GM19397 (cell line): ENCODE results near the gene PTGFRN.
"Not testable (repeated sequence)": the region's sequence is repeated elsewhere in the genome, so short reads cannot be mapped to it uniquely, and the experiment has no call there.

Source experiments
- ATAC-seq: cut with Tn5 transposase; IDR thresholded peaks from one replicate; pipeline ENCODE4 v1.9.1; 2021; ENCODE audit warnings: mild to moderate bottlenecking, moderate library complexity; ENCODE audit not compliant: unreplicated experiment

PTGFRN gene

GRCh38 chr1:116915086-116915661, 5.5 kb downstream of the PTGFRN start:
- ATAC-seq: no peak

- ATAC-seq: no peak
Measured at GRCh38 chr1:116916002-116916401, 6.3 kb downstream of the PTGFRN start.

- ATAC-seq: no peak
Measured at GRCh38 chr1:116916533-116917445, 7.1 kb downstream of the PTGFRN start.

GRCh38 chr1:116918714-116919357, 9.1 kb downstream of the PTGFRN start:
- no peak for ATAC-seq

GRCh38 chr1:116919802-116920201, 10.1 kb downstream of the PTGFRN start:
- ATAC-seq: no peak

- no peak for ATAC-seq
Measured at GRCh38 chr1:116920211-116920610, 10.5 kb downstream of the PTGFRN start.

- ATAC-seq: no peak
Measured at GRCh38 chr1:116921301-116921885, 11.7 kb downstream of the PTGFRN start.

GRCh38 chr1:116921937-116922336, 12.2 kb downstream of the PTGFRN start:
- ATAC-seq: no peak

- ATAC-seq: no peak
Measured at GRCh38 chr1:116923421-116923820, 13.7 kb downstream of the PTGFRN start.

- no peak for ATAC-seq
Measured at GRCh38 chr1:116927049-116927798, 17.5 kb downstream of the PTGFRN start.

- no peak for ATAC-seq
Measured at GRCh38 chr1:116929961-116930592, 20.4 kb downstream of the PTGFRN start.

- ATAC-seq: no peak
Measured at GRCh38 chr1:116931016-116931918, 21.6 kb downstream of the PTGFRN start.

GRCh38 chr1:116933606-116934515, 24.1 kb downstream of the PTGFRN start:
- ATAC-seq: no peak

GRCh38 chr1:116934586-116935207, 25.0 kb downstream of the PTGFRN start:
- no peak for ATAC-seq

- no peak for ATAC-seq
Measured at GRCh38 chr1:116938216-116938615, 28.5 kb downstream of the PTGFRN start.

GRCh38 chr1:116939780-116940543, 30.2 kb downstream of the PTGFRN start:
- not testable (repeated sequence) for ATAC-seq
